HG03045 (cell line): ENCODE measurements around the gene TTC5.
"Not testable (repeated sequence)": the region's sequence is repeated elsewhere in the genome, so short reads cannot be mapped to it uniquely, and the experiment has no call there.

Experiments used
- ATAC-seq: cut with Tn5 transposase; IDR thresholded peaks from one replicate; pipeline ENCODE4 v1.9.1; 2021; ENCODE audit warnings: mild to moderate bottlenecking, moderate library complexity; ENCODE audit not compliant: unreplicated experiment

Gene TTC5, protein sequence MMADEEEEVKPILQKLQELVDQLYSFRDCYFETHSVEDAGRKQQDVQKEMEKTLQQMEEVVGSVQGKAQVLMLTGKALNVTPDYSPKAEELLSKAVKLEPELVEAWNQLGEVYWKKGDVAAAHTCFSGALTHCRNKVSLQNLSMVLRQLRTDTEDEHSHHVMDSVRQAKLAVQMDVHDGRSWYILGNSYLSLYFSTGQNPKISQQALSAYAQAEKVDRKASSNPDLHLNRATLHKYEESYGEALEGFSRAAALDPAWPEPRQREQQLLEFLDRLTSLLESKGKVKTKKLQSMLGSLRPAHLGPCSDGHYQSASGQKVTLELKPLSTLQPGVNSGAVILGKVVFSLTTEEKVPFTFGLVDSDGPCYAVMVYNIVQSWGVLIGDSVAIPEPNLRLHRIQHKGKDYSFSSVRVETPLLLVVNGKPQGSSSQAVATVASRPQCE

DNA sequence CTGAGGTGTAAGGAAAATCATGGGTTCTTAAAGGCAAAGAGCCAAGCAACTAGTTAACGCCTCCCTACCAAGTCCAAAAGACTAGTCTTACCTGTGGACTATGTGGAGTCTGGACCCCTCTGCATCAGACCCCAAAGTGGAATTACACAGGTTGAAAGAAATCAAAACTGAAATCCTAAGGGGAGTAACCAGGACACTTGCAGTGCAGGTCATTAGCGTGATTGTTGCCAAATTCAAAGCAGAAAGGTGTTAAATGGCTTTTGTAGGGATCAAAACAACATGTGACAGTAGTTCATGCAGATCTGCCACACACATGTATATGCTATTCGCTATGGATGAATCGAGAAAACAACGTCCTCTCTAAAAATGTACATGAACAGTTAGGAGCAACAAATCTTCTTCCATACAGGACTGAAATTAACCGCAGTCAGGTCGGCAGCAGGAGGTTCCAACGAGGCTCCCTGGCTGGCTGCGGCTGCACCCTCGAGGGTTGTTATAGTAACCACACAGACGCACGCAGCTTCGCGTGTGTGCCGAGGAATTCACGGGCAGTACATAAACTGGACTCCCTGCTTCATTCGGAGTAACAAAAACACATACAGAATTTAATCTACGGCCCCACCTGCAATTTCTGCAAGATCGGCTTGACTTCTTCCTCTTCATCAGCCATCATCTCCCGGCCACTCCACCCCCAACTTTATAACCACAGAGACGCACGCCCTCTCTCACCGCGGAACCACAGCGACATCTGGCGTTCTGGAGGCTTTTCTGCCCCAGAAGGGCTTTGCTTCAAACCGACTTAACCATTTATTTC is at the start of gene TTC5:
Gene TTC5 (minus strand): TSS at position 687 of the 814 bp plus-strand sequence. CDS start 14 bp downstream, at position 673.
- peak; percentile 94 for ATAC-seq

GRCh38 chr14:20350860-20351259 is 45.1 kb upstream of the TTC5 start:
- ATAC-seq: no peak

- no peak for ATAC-seq
Observed at GRCh38 chr14:20350282-20350681, 44.5 kb upstream of the TTC5 start.

GRCh38 chr14:20347747-20348146 is 42.0 kb upstream of the TTC5 start:
- no peak for ATAC-seq

DNA sequence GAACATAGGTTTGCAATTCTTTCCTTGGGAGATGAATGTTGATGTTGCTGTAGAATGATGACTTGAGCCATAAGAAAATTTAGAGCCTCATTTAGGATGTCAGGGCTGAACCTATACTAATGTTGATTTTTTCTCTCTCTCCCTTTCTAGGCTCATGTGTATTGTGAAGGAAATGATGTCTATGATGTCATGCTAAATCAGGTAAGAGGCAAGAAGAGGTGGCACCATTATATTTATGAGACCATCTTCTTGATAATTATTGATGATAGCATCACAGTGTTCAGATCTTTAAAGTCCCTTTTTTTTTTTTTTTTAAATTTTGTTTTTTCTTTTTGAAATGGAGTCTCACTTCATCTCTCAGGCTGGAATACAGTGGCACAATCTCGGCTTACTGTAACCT is 41.0 kb upstream of the TTC5 start:
- ATAC-seq: no peak

DNA sequence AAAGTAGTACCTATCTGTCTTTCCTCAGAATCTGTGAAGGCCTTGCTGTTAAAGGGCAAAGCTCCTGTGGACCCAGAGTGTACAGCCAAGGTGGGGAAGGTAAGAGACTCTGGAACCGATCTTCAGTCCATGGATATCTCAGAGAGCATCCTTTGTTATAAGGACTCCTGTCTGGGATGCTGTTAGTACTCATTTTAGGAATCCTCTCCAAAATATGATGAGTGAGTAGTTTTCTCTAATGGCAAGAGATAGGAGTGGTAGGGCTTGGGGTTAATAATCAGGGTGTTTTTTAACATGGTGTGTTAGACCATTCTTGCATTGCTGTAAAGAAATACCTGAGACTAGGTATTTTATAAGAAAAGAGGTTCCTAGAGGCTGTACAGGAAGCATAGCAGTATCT is 39.6 kb upstream of the TTC5 start:
- no peak for ATAC-seq

DNA sequence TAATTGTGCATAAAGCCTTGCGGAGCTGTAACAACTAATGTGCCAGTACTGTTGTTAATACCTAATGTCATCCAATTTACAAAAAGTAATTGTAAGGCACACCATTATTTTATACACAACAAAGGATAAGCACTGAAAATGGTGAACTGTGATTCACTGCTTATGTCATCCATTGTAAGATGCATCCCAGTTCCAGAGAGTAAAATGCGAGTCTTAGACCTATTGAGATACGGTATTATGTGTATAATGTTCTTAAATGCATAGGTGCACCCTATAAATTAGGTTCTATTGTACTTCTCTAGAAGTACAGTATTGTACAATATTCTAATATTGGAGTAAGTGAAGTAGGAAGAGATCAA is 38.1 kb upstream of the TTC5 start:
- no peak for ATAC-seq

- peak; percentile 93 for ATAC-seq
Observed at GRCh38 chr14:20343092-20343861, 37.5 kb upstream of the TTC5 start, which contains the start of gene PARP2. Gene PARP2 (plus strand): TSS chr14:20343635. CDS start chr14:20343642, 7 bp downstream.

GRCh38 chr14:20341646-20342045 is 35.9 kb upstream of the TTC5 start:
- no peak for ATAC-seq

DNA sequence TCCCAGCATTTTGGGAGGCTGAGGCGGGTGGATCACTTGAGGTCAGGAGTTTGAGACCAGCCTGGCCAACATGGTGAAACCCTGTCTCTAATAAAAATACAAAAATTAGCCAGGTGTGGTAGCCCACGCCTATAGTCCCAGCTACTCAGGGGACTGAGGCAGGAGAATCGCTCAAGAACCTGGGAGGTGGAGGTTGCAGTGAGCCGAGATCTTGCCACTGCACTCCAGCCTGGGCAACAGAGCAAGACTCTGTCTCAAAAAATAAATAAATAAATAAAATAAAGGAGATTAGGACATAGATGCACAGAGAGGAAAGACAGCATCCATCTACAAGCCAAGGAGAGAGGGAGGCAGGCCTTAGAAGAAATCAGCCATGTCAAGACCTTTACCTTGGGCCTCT is 35.3 kb upstream of the TTC5 start:
- ATAC-seq: not testable (repeated sequence)

GRCh38 chr14:20334017-20334416 is 28.3 kb upstream of the TTC5 start:
- ATAC-seq: no peak

DNA sequence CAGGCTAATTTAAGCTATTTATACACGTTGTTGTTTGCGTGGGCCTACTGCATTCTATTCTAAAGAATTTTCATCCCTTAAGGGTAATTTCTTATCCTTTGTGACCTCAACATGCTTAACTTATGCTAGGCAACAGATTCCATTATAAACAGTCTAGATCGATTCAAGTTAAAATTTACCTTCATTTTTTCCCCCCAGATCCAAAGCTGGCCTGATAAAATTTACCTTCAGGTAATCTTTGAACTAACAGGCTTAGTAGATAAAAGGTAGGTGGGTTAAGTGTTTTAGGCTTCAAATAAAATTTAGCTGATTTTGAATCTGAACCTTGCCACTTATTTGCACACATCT is 27.7 kb upstream of the TTC5 start:
- ATAC-seq: no peak

DNA sequence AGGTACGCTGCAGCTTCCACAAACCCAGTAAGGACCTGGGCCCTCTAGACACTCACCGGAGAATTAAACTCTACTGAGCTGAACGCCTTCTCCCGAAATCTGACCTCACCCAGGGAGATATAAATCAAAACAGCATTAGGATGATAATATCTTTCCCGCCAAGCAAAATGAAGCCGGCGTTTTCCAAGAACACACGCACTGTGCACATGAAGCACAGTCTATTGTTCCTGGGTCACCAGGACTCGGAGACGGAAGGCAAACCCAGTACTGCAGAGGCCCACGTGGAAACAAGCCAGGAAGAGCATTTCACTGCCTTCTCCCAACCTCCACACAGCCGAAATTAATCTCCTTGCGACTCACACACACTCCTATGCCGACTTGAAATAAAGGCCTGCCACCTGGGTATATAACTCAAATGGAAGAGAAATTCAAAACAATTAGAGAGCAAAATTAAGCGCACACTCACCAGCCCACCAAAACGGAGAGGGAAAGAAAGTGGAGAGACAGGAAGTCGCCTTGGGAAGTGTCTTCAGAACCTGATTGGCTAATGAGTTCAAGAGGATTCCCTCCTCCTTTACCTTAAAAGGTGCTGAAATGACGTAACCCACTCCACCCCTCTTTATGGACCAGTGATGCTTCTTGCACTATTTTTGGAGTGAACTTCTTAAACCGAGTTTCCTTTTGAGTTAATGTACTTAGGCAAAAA is 27.2 kb upstream of the TTC5 start, which contains the start of gene CCNB1IP1:
Gene CCNB1IP1 (minus strand): TSS at position 492 of the 706 bp plus-strand sequence. CDS start 16,756 bp downstream, outside the sequence.
- peak; percentile 98 for ATAC-seq

- no peak for ATAC-seq
Observed at GRCh38 chr14:20332431-20332787, 26.7 kb upstream of the TTC5 start.

DNA sequence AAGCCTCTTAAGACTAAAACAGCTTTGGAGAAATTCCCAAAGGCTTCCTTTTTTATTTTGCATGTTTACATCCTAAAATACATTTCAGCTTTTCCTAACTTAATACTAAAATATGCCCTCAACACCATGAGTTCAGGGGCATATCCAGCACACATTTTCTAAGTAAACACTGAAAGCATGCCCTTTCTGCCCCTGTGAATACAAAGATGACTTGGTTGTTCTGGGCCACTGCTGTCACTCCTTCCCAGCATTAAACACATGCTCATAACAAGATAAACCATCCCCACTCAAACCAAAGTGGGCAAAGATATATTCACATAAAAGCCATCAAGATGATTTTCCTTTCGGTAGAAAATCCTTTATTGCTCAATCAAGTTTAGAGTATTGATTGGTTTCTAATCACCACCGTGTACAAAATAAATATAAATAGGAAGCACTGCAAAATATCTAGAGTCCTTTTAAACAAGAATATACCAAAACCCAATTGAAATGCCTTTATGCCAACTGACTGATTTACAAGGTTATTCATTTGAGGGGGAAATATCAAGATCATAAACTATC is 25.4 kb upstream of the TTC5 start:
- ATAC-seq: no peak

DNA sequence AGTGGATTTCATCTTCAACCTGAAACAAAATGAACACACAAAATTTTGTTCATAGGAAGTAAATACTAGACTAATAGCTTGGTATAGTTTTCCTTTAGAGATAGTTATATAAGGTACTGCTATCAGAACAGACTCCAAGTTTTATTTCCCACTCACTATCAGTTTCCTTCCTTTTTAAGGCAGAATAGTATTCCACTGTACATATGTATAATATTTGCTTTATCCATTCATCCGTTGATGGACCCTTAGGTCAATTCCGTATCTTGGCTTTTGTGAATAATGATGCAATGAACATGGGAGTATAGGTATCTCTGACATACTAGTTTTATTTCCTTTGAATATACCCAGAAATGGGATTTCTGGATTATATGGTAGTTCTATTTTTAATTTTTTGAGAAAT is 23.6 kb upstream of the TTC5 start:
- ATAC-seq: no peak

DNA sequence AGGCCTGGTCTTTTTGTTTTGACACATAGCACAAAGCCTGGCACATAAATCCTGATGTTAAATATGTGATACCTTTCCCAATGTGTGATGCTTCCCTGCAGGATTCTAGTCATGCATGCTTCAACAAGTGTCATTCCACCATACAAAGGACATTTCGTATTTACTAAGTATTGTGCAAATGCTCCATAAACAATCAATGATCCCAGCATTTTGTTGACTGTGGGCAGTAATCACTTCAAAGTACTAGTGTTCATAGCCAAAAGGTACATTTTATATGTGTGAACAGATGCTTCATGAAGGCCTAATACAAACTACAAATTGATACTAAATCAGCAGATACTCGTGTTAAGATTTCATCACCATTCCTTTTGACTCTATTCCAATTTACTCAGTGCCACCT is 23.0 kb upstream of the TTC5 start:
- no peak for ATAC-seq

DNA sequence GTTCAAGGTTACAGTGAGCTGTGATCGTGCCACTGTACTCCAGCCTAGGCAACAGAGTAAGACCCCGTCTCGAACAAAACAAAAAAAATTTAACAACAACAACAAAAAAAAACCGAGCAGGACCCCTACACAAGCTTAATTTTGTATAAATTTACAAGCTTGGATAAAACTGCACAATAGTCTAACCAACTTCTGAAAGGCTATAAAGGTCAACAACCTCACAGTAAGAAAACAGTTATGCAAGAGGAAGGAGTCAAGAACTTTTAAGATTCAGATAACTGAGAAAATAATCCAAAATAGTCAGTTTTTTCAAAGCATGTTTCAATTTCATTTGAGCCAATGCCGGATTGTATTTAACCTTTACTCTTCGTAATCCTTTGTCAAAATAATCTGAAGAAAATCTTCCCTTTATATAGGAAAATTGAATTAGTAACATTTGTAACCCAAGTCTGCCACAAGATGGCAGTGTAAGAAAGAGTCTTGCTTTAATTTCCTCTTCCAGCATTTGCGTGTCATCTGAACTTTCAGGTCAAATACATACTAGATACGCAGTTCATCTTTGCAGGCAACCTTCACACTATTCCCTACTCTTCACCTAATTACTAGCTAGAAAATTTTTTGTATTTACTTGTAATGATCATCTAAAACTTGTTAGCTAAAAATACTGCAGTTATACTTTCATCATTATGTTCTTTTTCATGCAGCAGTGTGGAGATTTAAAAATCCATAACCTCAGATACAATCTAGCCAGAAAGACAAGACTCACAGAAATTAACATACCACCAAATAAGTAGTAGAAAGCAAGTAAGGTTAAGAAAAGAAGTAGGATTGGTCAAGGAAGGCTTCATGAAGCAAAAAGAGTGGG is 21.5 kb upstream of the TTC5 start:
- no peak for ATAC-seq

DNA sequence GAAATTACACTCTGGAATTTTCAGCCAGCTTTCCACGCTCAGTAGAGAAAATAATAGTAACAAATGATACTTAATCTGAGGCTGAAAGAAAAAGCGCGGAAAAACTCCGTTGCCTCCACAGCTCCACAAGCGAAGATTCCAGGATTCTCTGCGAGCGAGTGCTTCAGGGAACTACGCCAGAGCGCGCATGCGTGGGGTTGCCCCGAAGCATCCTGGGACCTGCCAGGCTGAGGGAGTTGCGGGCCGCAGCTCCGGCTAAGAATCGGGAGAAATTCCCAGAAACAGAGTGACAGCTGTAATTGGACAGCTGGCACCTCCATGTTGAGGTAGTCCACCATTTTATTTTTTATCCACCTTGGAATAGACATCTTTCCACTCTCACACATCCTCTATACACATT is 12.0 kb upstream of the TTC5 start:
- ATAC-seq: no peak
